Ishikawa (cell line): Measurements from ENCODE around the gene RABGAP1L.

ENCODE experiments used
- CEBPB ChIP-seq: IDR thresholded peaks from 2 replicates; pipeline ENCODE4 v1.6.1; 2012
- CREB1 ChIP-seq: IDR thresholded peaks from 2 replicates; pipeline ENCODE4 v1.6.1; 2012; ENCODE audit warnings: low read depth
- EGR1 ChIP-seq: IDR thresholded peaks from 2 replicates; pipeline ENCODE4 v1.6.1; 2012
- EP300 ChIP-seq: IDR thresholded peaks from 2 replicates; pipeline ENCODE4 v1.6.1; 2012; ENCODE audit warnings: borderline replicate concordance
- FOXM1 ChIP-seq: IDR thresholded peaks from 2 replicates; pipeline ENCODE4 v1.6.1; 2012; ENCODE audit warnings: low read depth, borderline replicate concordance
- MAX ChIP-seq: IDR thresholded peaks from 2 replicates; pipeline ENCODE4 v1.6.1; 2012
- NFIC ChIP-seq: IDR thresholded peaks from 2 replicates; pipeline ENCODE4 v1.6.1; 2012
- RAD21 ChIP-seq: IDR thresholded peaks from 2 replicates; pipeline ENCODE4 v1.6.1; 2012; ENCODE audit warnings: low read depth
- REST ChIP-seq: IDR thresholded peaks from 2 replicates; pipeline ENCODE4 v1.6.1; 2012; ENCODE audit warnings: low read depth, mild to moderate bottlenecking
- TAF1 ChIP-seq: IDR thresholded peaks from 2 replicates; pipeline ENCODE4 v1.6.1; 2012; ENCODE audit warnings: low read depth, mild to moderate bottlenecking
- TCF12 ChIP-seq: IDR thresholded peaks from 2 replicates; pipeline ENCODE4 v1.6.1; 2012; ENCODE audit warnings: low read depth
- TEAD4 ChIP-seq: IDR thresholded peaks from 2 replicates; pipeline ENCODE4 v1.6.1; 2012
- USF1 ChIP-seq: IDR thresholded peaks from 2 replicates; pipeline ENCODE4 v1.6.1; 2012
- YY1 ChIP-seq: IDR thresholded peaks from 2 replicates; pipeline ENCODE4 v1.6.1; 2012; ENCODE audit warnings: low read depth
- ZBTB7A ChIP-seq: IDR thresholded peaks from 2 replicates; pipeline ENCODE4 v1.6.1; 2012; ENCODE audit warnings: low read depth

Gene RABGAP1L

GRCh38 chr1:174748586-174748985, 589.3 kb downstream of the RABGAP1L start:
- TF ChIP-seq CEBPB (no peak), EGR1 (no peak), TEAD4 (no peak), MAX (no peak), EP300 (no peak), TAF1 (no peak), ZBTB7A (no peak), NFIC (no peak), TCF12 (no peak), CREB1 (no peak), RAD21 (no peak), YY1 (no peak), REST (no peak), FOXM1 (no peak), USF1 (no peak)

- TF ChIP-seq FOXM1 (no peak), MAX (no peak), TEAD4 (no peak), CEBPB (no peak), ZBTB7A (no peak), YY1 (no peak), EP300 (no peak), TCF12 (no peak), NFIC (no peak), CREB1 (no peak)
Measured at GRCh38 chr1:174753131-174753530, 593.8 kb downstream of the RABGAP1L start.

GRCh38 chr1:174761335-174761734, 602.0 kb downstream of the RABGAP1L start:
- TF ChIP-seq ZBTB7A = no peak
- no peak for TF ChIP-seq NFIC
- no peak for TF ChIP-seq FOXM1
- no peak for TF ChIP-seq CREB1
- TF ChIP-seq YY1 = no peak
- TF ChIP-seq REST = no peak
- TF ChIP-seq TEAD4 = no peak
- no peak for TF ChIP-seq TAF1
- no peak for TF ChIP-seq USF1
- no peak for TF ChIP-seq TCF12

GRCh38 chr1:174761901-174762585, 602.7 kb downstream of the RABGAP1L start:
- TF ChIP-seq REST = no peak
- no peak for TF ChIP-seq FOXM1
- no peak for TF ChIP-seq RAD21
- no peak for TF ChIP-seq NFIC
- no peak for TF ChIP-seq CEBPB
- no peak for TF ChIP-seq TAF1
- TF ChIP-seq TEAD4 = no peak
- no peak for TF ChIP-seq USF1
- TF ChIP-seq EP300 = no peak
- no peak for TF ChIP-seq ZBTB7A
- TF ChIP-seq CREB1 = no peak
- no peak for TF ChIP-seq YY1
- no peak for TF ChIP-seq MAX
- TF ChIP-seq TCF12 = no peak
- TF ChIP-seq EGR1 = no peak
